HCT116 (cell line): Measurements from ENCODE around the gene ROS1. TPM values are rescaled to one million over a fixed set of nuclear protein-coding genes. Genes with fewer than 3 reads are reported as not detected.

Experiments
- ATAC-seq: fragments of 200-7000 bp; cut with Tn5 transposase; 2 replicates; pipeline ENCODE4 v1.9.1; 2020; ENCODE audit warnings: mild to moderate bottlenecking, moderate library complexity
- BruUV-seq: library from RNA; stranded (reverse); fragments of 400-500 nt; replicated peaks from 2 replicates; lab custom pipeline; 2021; lab: Mats Ljungman, UMichigan
- CTCF ChIA-PET: fragments of 300-600 bp; sonication (Branson Sonifier 250); formaldehyde crosslinking; loops from one replicate; lab custom pipeline; 2021; ENCODE audit warnings: antibody characterized with exemption; lab: Charles Lee
- POLR2A ChIA-PET: fragments of 300-600, 350-600 bp; sonication (Branson Sonifier 250); formaldehyde crosslinking; loops from one replicate; lab custom pipeline; 2021; ENCODE audit warnings: antibody characterized with exemption; lab: Charles Lee
- RAD21 ChIA-PET, 2 experiments: fragments of 300-600 bp; sonication (Branson Sonifier 250); formaldehyde crosslinking; loops; one replicate each; lab custom pipeline; 2023; ENCODE audit warnings: low total read pairs in 2 of 2; ENCODE audit not compliant: uncharacterized antibody in 2 of 2, unreplicated experiment in 2 of 2, low non-redundant PET in 1 of 2; lab: Charles Lee
- DNase-seq: peaks from one replicate; pipeline ENCODE4 v3.0.0-alpha.2; 2010; ENCODE audit warnings: low read depth, low spot score
- H2AFZ ChIP-seq: fragments of 200-600 bp; shearing (Covaris generic), sonication (generic); 2 replicates; pipeline ENCODE4 v1.6.1; 2017; ENCODE audit warnings: low read depth, mixed run types, mixed read lengths, antibody characterized with exemption, low read length; ENCODE audit not compliant: poor library complexity, severe bottlenecking
- H3K27ac ChIP-seq: 2 replicates; pipeline ENCODE4 v1.5.1; 2012; ENCODE audit warnings: low read depth, low read length
- H3K27me3 ChIP-seq: fragments of 200-600 bp; sonication (generic); 2 replicates; pipeline ENCODE4 v1.6.1; 2016; ENCODE audit warnings: mixed run types, low read length, mixed read lengths; ENCODE audit not compliant: insufficient read depth
- H3K36me3 ChIP-seq, 2 experiments: fragments of 200-500 bp in 1 of 2; fragments of 200-600 bp in 1 of 2; sonication (Bioruptor generic) in 1 of 2; sonication (generic) in 1 of 2; 2 replicates each; pipeline versions ENCODE4 v1.5.1 to v1.6.1; 2014 to 2016; ENCODE audit warnings: low read length in 2 of 2, inconsistent platforms in 1 of 2, mixed read lengths in 1 of 2, mixed run types in 1 of 2; ENCODE audit not compliant: insufficient read depth in 2 of 2, control insufficient read depth in 1 of 2
- H3K4me1 ChIP-seq, 2 experiments: fragments of 200-600 bp in 1 of 2; sonication (generic) in 1 of 2; 2 replicates each; pipeline versions ENCODE4 v1.5.1 to v1.6.1; 2012 to 2017; ENCODE audit warnings: low read length in 2 of 2, inconsistent platforms in 1 of 2, mild to moderate bottlenecking in 1 of 2, mixed read lengths in 1 of 2, mixed run types in 1 of 2, moderate library complexity in 1 of 2; ENCODE audit not compliant: insufficient read depth in 2 of 2, control insufficient read depth in 1 of 2
- H3K4me2 ChIP-seq: fragments of 200-600 bp; sonication (generic); 2 replicates; pipeline ENCODE4 v1.6.1; 2017; ENCODE audit warnings: mixed run types, low read length, mixed read lengths
- H3K4me3 ChIP-seq, 2 experiments: fragments of 200-600 bp in 1 of 2; sonication (generic) in 1 of 2; replicated peaks in 1 of 2; 2 replicates each; pipeline ENCODE4 v1.5.1; 2011 to 2016; ENCODE audit warnings: low read length in 2 of 2, control low read depth in 1 of 2, low read depth in 1 of 2, mild to moderate bottlenecking in 1 of 2, mixed read lengths in 1 of 2, mixed run types in 1 of 2
- H3K79me2 ChIP-seq: fragments of 200-600 bp; sonication (generic); 2 replicates; pipeline ENCODE4 v1.6.1; 2017; ENCODE audit warnings: mild to moderate bottlenecking, mixed run types, low read length, moderate library complexity, mixed read lengths; ENCODE audit not compliant: insufficient read depth
- H3K9ac ChIP-seq: fragments of 200-600 bp; sonication (generic); 2 replicates; pipeline ENCODE4 v1.6.1; 2016; ENCODE audit warnings: low read length, mixed read lengths
- H3K9me2 ChIP-seq: fragments of 200-600 bp; sonication (generic), shearing (Covaris generic); 2 replicates; pipeline ENCODE4 v1.6.1; 2017; ENCODE audit warnings: mixed run types, mild to moderate bottlenecking, moderate library complexity; ENCODE audit not compliant: insufficient read depth
- H3K9me3 ChIP-seq, 2 experiments: fragments of 200-500 bp in 1 of 2; fragments of 200-600 bp in 1 of 2; sonication (Bioruptor generic) in 1 of 2; sonication (generic) in 1 of 2; 2 replicates each; pipeline ENCODE4 v1.6.1; 2014 to 2017; ENCODE audit warnings: low read length in 2 of 2, mixed read lengths in 2 of 2, inconsistent platforms in 1 of 2, low read depth in 1 of 2, mild to moderate bottlenecking in 1 of 2, mixed run types in 1 of 2, moderate library complexity in 1 of 2; ENCODE audit not compliant: control insufficient read depth in 1 of 2, insufficient read depth in 1 of 2
- H4K20me1 ChIP-seq: fragments of 200-600 bp; sonication (generic), shearing (Covaris generic); 2 replicates; pipeline ENCODE4 v1.6.1; 2017; ENCODE audit warnings: mixed run types, mild to moderate bottlenecking, moderate library complexity; ENCODE audit not compliant: insufficient read depth
- CEBPB ChIP-seq: IDR thresholded peaks from 2 replicates; pipeline ENCODE4 v1.6.1; 2012; ENCODE audit warnings: low read depth
- ELF1 ChIP-seq: IDR thresholded peaks from 2 replicates; pipeline ENCODE4 v1.6.1; 2012; ENCODE audit warnings: low read depth, borderline replicate concordance
- EZH2 ChIP-seq: fragments of 200-600 bp; sonication (generic); IDR thresholded peaks from 2 replicates; pipeline ENCODE4 v1.6.1; 2017; ENCODE audit warnings: antibody characterized with exemption, mixed run types
- EZH2phosphoT487 ChIP-seq: fragments of 200-600 bp; IDR thresholded peaks from 2 replicates; pipeline ENCODE4 v1.6.1; 2018; ENCODE audit warnings: antibody characterized with exemption, borderline replicate concordance
- FOSL1 ChIP-seq: IDR thresholded peaks from 2 replicates; pipeline ENCODE4 v1.6.1; 2012; ENCODE audit warnings: low read depth
- JUND ChIP-seq: IDR thresholded peaks from 2 replicates; pipeline ENCODE4 v1.6.1; 2012
- POLR2A ChIP-seq: IDR thresholded peaks from 2 replicates; pipeline ENCODE4 v1.7.0; 2011; ENCODE audit warnings: borderline replicate concordance; ENCODE audit not compliant: insufficient read depth, insufficient read length; ENCODE audit errors: extremely low read depth
- RAD21 ChIP-seq: IDR thresholded peaks from 2 replicates; pipeline ENCODE4 v1.6.1; 2012; ENCODE audit warnings: low read depth, mild to moderate bottlenecking
- SIN3A ChIP-seq: IDR thresholded peaks from 2 replicates; pipeline ENCODE4 v1.6.1; 2012; ENCODE audit warnings: low read depth
- SP1 ChIP-seq: IDR thresholded peaks from 2 replicates; pipeline ENCODE4 v1.6.1; 2012; ENCODE audit warnings: low read depth
- YY1 ChIP-seq: IDR thresholded peaks from 2 replicates; pipeline ENCODE4 v1.6.1; 2011; ENCODE audit warnings: low read length, low read depth, moderate library complexity, mild to moderate bottlenecking; ENCODE audit not compliant: insufficient replicate concordance; ENCODE audit errors: extremely low read depth
- ZFX ChIP-seq: fragments of 450-650 bp; IDR thresholded peaks from 2 replicates; pipeline ENCODE4 v1.6.1; 2017
- intact Hi-C: fragments of 100-400 bp; cut with micrococcal nuclease; formaldehyde crosslinking; loops from 2 replicates; pipeline ENCODE4 v1.10.0; 2022
- total RNA-seq: library from RNA; stranded (reverse); gene quantifications from one replicate; pipeline ENCODE4 v1.2.1, GENCODE V29; 2021; ENCODE audit not compliant: unreplicated experiment
- TF ChIP-seq, protein P1 (sequence below), 3 experiments: fragments of 200-600 bp in 1 of 3; sonication (generic) in 1 of 3; IDR thresholded peaks in 2 of 3; conservative IDR thresholded peaks in 1 of 3; 2 replicates each; pipeline ENCODE4 v1.5.1; 2012 to 2017; ENCODE audit warnings: low read depth in 2 of 3, low read length in 2 of 3, antibody characterized with exemption in 1 of 3, borderline replicate concordance in 1 of 3, control low read depth in 1 of 3, mild to moderate bottlenecking in 1 of 3, mixed read lengths in 1 of 3, mixed run types in 1 of 3, moderate library complexity in 1 of 3; ENCODE audit not compliant: insufficient read depth in 1 of 3
- TF ChIP-seq, protein P2 (sequence below): IDR thresholded peaks from 2 replicates; pipeline ENCODE4 v1.6.1; 2012
- TF ChIP-seq, protein P3 (sequence below): IDR thresholded peaks from 2 replicates; pipeline ENCODE4 v1.6.1; 2012
- TF ChIP-seq, protein P4 (sequence below): IDR thresholded peaks from 2 replicates; pipeline ENCODE4 v1.6.1; 2011; ENCODE audit warnings: mild to moderate bottlenecking, low read length, moderate library complexity; ENCODE audit not compliant: insufficient replicate concordance; ENCODE audit errors: extremely low read depth
- TF ChIP-seq, protein P5 (sequence below): IDR thresholded peaks from 2 replicates; pipeline ENCODE4 v1.6.1; 2012; ENCODE audit warnings: low read depth

Gene ROS1
- total RNA-seq, 1 experiment from 2014 or later = not detected

DNA sequence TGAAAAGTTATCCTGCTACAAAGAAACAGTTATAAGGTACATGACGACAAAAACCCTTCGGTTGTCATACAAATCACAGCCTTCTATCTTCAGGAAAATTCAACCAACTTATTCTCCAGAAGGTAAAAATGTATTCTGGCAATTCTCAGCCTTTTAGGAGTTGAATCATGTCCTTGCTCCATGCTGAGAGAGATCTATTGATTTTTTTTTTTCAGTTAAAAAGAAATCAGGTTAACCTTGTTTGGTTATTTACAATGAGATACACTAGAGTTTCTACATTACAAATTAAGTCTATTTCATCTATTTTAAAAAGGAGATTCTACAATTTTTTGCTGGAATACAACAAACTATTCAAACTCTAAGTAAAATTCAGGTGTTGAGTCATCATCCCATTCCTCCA lies 45.4 kb downstream of the ROS1 start:
- Histone ChIP-seq H3K9me3 (no peaks in the 10 kb centered on the region), H3K4me3 (no peak overlapping the region), H3K79me2 (no peaks in the 10 kb centered on the region), H3K9me2 (no peaks in the 10 kb centered on the region), H3K27me3 (no peaks in the 10 kb centered on the region), H4K20me1 (no peaks in the 10 kb centered on the region), H3K4me2 (no peak overlapping the region), H3K9ac (no peak overlapping the region), H3K36me3 (no peaks in the 10 kb centered on the region), H3K27ac (no peak overlapping the region), H2AFZ (no peak overlapping the region), H3K4me1 (no peaks in the 10 kb centered on the region)
- no peak for ATAC-seq
- CTCF ChIA-PET = no interaction called here
- POLR2A ChIA-PET = no interaction called here
- TF ChIP-seq CEBPB (no peak), SIN3A (no peak), EZH2 (no peak), ZFX (no peak), YY1 (no peak), POLR2A (no peak), EZH2phosphoT487 (no peak), RAD21 (no peak), FOSL1 (no peak), JUND (no peak), ELF1 (no peak), SP1 (no peak)
- TF ChIP-seq, protein P1, sequence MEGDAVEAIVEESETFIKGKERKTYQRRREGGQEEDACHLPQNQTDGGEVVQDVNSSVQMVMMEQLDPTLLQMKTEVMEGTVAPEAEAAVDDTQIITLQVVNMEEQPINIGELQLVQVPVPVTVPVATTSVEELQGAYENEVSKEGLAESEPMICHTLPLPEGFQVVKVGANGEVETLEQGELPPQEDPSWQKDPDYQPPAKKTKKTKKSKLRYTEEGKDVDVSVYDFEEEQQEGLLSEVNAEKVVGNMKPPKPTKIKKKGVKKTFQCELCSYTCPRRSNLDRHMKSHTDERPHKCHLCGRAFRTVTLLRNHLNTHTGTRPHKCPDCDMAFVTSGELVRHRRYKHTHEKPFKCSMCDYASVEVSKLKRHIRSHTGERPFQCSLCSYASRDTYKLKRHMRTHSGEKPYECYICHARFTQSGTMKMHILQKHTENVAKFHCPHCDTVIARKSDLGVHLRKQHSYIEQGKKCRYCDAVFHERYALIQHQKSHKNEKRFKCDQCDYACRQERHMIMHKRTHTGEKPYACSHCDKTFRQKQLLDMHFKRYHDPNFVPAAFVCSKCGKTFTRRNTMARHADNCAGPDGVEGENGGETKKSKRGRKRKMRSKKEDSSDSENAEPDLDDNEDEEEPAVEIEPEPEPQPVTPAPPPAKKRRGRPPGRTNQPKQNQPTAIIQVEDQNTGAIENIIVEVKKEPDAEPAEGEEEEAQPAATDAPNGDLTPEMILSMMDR (IDR thresholded peaks at IDR 0.05 in 2 of 3, conservative IDR thresholded peaks at IDR 0.05 in 1 of 3; ENCODE audit: borderline replicate concordance in 1 of 3, insufficient read depth in 1 of 3, low read depth in 2 of 3, low read length in 2 of 3) = no peak
- TF ChIP-seq, protein P2, sequence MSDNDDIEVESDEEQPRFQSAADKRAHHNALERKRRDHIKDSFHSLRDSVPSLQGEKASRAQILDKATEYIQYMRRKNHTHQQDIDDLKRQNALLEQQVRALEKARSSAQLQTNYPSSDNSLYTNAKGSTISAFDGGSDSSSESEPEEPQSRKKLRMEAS = no peak
- TF ChIP-seq, protein P3, sequence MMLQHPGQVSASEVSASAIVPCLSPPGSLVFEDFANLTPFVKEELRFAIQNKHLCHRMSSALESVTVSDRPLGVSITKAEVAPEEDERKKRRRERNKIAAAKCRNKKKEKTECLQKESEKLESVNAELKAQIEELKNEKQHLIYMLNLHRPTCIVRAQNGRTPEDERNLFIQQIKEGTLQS = no peak
- TF ChIP-seq, protein P4, sequence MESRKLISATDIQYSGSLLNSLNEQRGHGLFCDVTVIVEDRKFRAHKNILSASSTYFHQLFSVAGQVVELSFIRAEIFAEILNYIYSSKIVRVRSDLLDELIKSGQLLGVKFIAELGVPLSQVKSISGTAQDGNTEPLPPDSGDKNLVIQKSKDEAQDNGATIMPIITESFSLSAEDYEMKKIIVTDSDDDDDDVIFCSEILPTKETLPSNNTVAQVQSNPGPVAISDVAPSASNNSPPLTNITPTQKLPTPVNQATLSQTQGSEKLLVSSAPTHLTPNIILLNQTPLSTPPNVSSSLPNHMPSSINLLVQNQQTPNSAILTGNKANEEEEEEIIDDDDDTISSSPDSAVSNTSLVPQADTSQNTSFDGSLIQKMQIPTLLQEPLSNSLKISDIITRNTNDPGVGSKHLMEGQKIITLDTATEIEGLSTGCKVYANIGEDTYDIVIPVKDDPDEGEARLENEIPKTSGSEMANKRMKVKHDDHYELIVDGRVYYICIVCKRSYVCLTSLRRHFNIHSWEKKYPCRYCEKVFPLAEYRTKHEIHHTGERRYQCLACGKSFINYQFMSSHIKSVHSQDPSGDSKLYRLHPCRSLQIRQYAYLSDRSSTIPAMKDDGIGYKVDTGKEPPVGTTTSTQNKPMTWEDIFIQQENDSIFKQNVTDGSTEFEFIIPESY = no peak
- TF ChIP-seq, protein P5, sequence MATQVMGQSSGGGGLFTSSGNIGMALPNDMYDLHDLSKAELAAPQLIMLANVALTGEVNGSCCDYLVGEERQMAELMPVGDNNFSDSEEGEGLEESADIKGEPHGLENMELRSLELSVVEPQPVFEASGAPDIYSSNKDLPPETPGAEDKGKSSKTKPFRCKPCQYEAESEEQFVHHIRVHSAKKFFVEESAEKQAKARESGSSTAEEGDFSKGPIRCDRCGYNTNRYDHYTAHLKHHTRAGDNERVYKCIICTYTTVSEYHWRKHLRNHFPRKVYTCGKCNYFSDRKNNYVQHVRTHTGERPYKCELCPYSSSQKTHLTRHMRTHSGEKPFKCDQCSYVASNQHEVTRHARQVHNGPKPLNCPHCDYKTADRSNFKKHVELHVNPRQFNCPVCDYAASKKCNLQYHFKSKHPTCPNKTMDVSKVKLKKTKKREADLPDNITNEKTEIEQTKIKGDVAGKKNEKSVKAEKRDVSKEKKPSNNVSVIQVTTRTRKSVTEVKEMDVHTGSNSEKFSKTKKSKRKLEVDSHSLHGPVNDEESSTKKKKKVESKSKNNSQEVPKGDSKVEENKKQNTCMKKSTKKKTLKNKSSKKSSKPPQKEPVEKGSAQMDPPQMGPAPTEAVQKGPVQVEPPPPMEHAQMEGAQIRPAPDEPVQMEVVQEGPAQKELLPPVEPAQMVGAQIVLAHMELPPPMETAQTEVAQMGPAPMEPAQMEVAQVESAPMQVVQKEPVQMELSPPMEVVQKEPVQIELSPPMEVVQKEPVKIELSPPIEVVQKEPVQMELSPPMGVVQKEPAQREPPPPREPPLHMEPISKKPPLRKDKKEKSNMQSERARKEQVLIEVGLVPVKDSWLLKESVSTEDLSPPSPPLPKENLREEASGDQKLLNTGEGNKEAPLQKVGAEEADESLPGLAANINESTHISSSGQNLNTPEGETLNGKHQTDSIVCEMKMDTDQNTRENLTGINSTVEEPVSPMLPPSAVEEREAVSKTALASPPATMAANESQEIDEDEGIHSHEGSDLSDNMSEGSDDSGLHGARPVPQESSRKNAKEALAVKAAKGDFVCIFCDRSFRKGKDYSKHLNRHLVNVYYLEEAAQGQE = no peak
- no peak for DNase-seq
- no TSS peak for BruUV-seq
- intact Hi-C loops = no loop called here
- RAD21 ChIA-PET = no interaction called here
